Astrocyte (in vitro differentiated cells and primary cell): ENCODE measurements around the gene PRKAR2B. TPM values are rescaled to one million over a fixed set of nuclear protein-coding genes. Genes with fewer than 3 reads are reported as not detected.
A peak's percentile ranks its signal among the peaks of the same experiment; 100 is the strongest.

Experiments used
- DNase-seq: peaks from one replicate; pipeline ENCODE4 v3.0.0-alpha.2; 2010; ENCODE audit warnings: low read depth
- FAIRE-seq: peaks from 2 replicates; lab custom pipeline; 2011; peaks lifted over from hg19 to GRCh38; lab: Jason Lieb, UNC
- H2AFZ ChIP-seq: 2 replicates; pipeline ENCODE4 v1.6.0; 2012; ENCODE audit warnings: low read depth, low read length, inconsistent platforms
- H3K27ac ChIP-seq: 2 replicates; pipeline ENCODE4 v1.5.1; 2011; ENCODE audit warnings: low read depth, low read length, inconsistent platforms
- H3K27me3 ChIP-seq: 2 replicates; pipeline ENCODE4 v1.6.0; 2011; ENCODE audit warnings: low read length, inconsistent platforms; ENCODE audit not compliant: insufficient read depth
- H3K36me3 ChIP-seq: 2 replicates; pipeline ENCODE4 v1.5.1; 2011; ENCODE audit warnings: low read length, inconsistent platforms; ENCODE audit not compliant: insufficient read depth
- H3K4me1 ChIP-seq: 2 replicates; pipeline ENCODE4 v1.5.1; 2011; ENCODE audit warnings: low read length, inconsistent platforms; ENCODE audit not compliant: insufficient read depth
- H3K4me2 ChIP-seq: 2 replicates; pipeline ENCODE4 v1.6.0; 2012; ENCODE audit warnings: low read length, inconsistent platforms
- H3K4me3 ChIP-seq: 2 replicates; pipeline ENCODE4 v1.5.1; 2011; ENCODE audit warnings: low read depth, mild to moderate bottlenecking, low read length, inconsistent platforms; ENCODE audit not compliant: insufficient read depth
- H3K79me2 ChIP-seq: 2 replicates; pipeline ENCODE4 v1.6.0; 2012; ENCODE audit warnings: mild to moderate bottlenecking, low read length, inconsistent platforms; ENCODE audit not compliant: insufficient read depth
- H3K9ac ChIP-seq: 2 replicates; pipeline ENCODE4 v1.6.0; 2012; ENCODE audit warnings: mild to moderate bottlenecking, low read length, inconsistent platforms
- H3K9me3 ChIP-seq: 2 replicates; pipeline ENCODE4 v1.5.1; 2012; ENCODE audit warnings: low read depth, mild to moderate bottlenecking, low read length, inconsistent platforms; ENCODE audit not compliant: insufficient read depth
- H4K20me1 ChIP-seq: 2 replicates; pipeline ENCODE4 v1.6.0; 2012; ENCODE audit warnings: low read length, inconsistent platforms; ENCODE audit not compliant: insufficient read depth
- H3K27ac Mint-ChIP-seq: one replicate; pipeline ENCODE4 v1.8.0; 2021; ENCODE audit warnings: mild to moderate bottlenecking, mixed read lengths; ENCODE audit not compliant: unreplicated experiment
- H3K27me3 Mint-ChIP-seq: one replicate; pipeline ENCODE4 v1.8.0; 2021; ENCODE audit warnings: low read depth, mixed read lengths; ENCODE audit not compliant: unreplicated experiment
- H3K36me3 Mint-ChIP-seq: one replicate; pipeline ENCODE4 v1.8.0; 2021; ENCODE audit warnings: low read depth, mixed read lengths; ENCODE audit not compliant: unreplicated experiment
- H3K4me1 Mint-ChIP-seq: one replicate; pipeline ENCODE4 v1.8.0; 2021; ENCODE audit warnings: low read depth, mixed read lengths; ENCODE audit not compliant: unreplicated experiment
- H3K4me3 Mint-ChIP-seq: one replicate; pipeline ENCODE4 v1.8.0; 2021; ENCODE audit warnings: mild to moderate bottlenecking, moderate library complexity, mixed read lengths; ENCODE audit not compliant: unreplicated experiment
- H3K9me3 Mint-ChIP-seq: one replicate; pipeline ENCODE4 v1.8.0; 2021; ENCODE audit warnings: mild to moderate bottlenecking, mixed read lengths; ENCODE audit not compliant: unreplicated experiment
- CTCF ChIP-seq: IDR thresholded peaks from 2 replicates; pipeline ENCODE4 v1.5.1; 2011; ENCODE audit warnings: low read depth, mild to moderate bottlenecking, inconsistent platforms, low read length, moderate library complexity; ENCODE audit not compliant: insufficient read depth
- EZH2 ChIP-seq: IDR thresholded peaks from 2 replicates; pipeline ENCODE4 v1.6.1; 2012; ENCODE audit warnings: mild to moderate bottlenecking, low read length, inconsistent platforms; ENCODE audit not compliant: insufficient read depth
- total RNA-seq: library from RNA; stranded (reverse); gene quantifications from 2 replicates; pipeline ENCODE4 v1.2.1, GENCODE V29; 2021

PRKAR2B gene
- total RNA-seq, 1 donor from 2014 or later = 7.6 TPM

- DNase-seq = no peak
- H3K27ac ChIP-seq = no peak overlapping the region
These were observed 104.2 kb downstream of the PRKAR2B start for GRCh38 chr7:107148721-107149120.

GRCh38 chr7:107149863-107150262 lies 105.4 kb downstream of the PRKAR2B start:
- Histone ChIP-seq H3K36me3 (no peaks in the 10 kb centered on the region), H3K4me2 (no peak overlapping the region), H2AFZ (no peak overlapping the region), H3K4me1 (peaks cover 8% of the 10 kb centered on the region), H3K4me3 (no peak overlapping the region), H3K27me3 (no peaks in the 10 kb centered on the region), H3K9ac (no peak overlapping the region), H3K27ac (no peak overlapping the region), H4K20me1 (no peaks in the 10 kb centered on the region), H3K9me3 (no peaks in the 10 kb centered on the region), H3K79me2 (no peaks in the 10 kb centered on the region)
- Mint-ChIP-seq H3K9me3 (no peaks in the 10 kb centered on the region), H3K27me3 (no peaks in the 10 kb centered on the region), H3K36me3 (no peaks in the 10 kb centered on the region), H3K27ac (no peak overlapping the region), H3K4me3 (no peak overlapping the region), H3K4me1 (peaks cover 10% of the 10 kb centered on the region)
- FAIRE-seq (no peak), DNase-seq (no peak)
- TF ChIP-seq EZH2 (no peak), CTCF (no peak)

More at GRCh38 chr7:107148721-107149120, 104.2 kb downstream of the PRKAR2B start:
- Histone ChIP-seq H3K9ac (no peak overlapping the region), H3K36me3 (no peaks in the 10 kb centered on the region), H3K27me3 (no peaks in the 10 kb centered on the region), H3K4me3 (no peak overlapping the region), H4K20me1 (no peaks in the 10 kb centered on the region), H3K4me2 (no peak overlapping the region), H3K79me2 (no peaks in the 10 kb centered on the region), H3K4me1 (peaks cover 8% of the 10 kb centered on the region), H2AFZ (no peak overlapping the region), H3K9me3 (no peaks in the 10 kb centered on the region)
- H3K27me3 Mint-ChIP-seq = no peaks in the 10 kb centered on the region
- peaks cover 10% of the 10 kb centered on the region for H3K4me1 Mint-ChIP-seq
- no peaks in the 10 kb centered on the region for H3K36me3 Mint-ChIP-seq
- no peaks in the 10 kb centered on the region for H3K9me3 Mint-ChIP-seq
- TF ChIP-seq CTCF = no peak
- TF ChIP-seq EZH2 = no peak
- FAIRE-seq = no peak
- no peak overlapping the region for H3K4me3 Mint-ChIP-seq
- no peak overlapping the region for H3K27ac Mint-ChIP-seq

- no peak overlapping the region for H3K4me3 Mint-ChIP-seq
- no peaks in the 10 kb centered on the region for H4K20me1 ChIP-seq
- H2AFZ ChIP-seq = no peak overlapping the region
- H3K4me1 Mint-ChIP-seq = peaks cover 10% of the 10 kb centered on the region
- H3K9me3 ChIP-seq = no peaks in the 10 kb centered on the region
- no peaks in the 10 kb centered on the region for H3K9me3 Mint-ChIP-seq
- no peak overlapping the region for H3K27ac ChIP-seq
- no peak overlapping the region for H3K4me3 ChIP-seq
- no peaks in the 10 kb centered on the region for H3K27me3 ChIP-seq
- H3K36me3 Mint-ChIP-seq = no peaks in the 10 kb centered on the region
- no peak for TF ChIP-seq EZH2
- peak; percentile 72 for TF ChIP-seq CTCF
- no peak overlapping the region for H3K9ac ChIP-seq
- no peak overlapping the region for H3K4me2 ChIP-seq
- no peaks in the 10 kb centered on the region for H3K27me3 Mint-ChIP-seq
- FAIRE-seq (no peak), DNase-seq (peak; percentile 37)
- no peaks in the 10 kb centered on the region for H3K36me3 ChIP-seq
- no peaks in the 10 kb centered on the region for H3K79me2 ChIP-seq
- peaks cover 8% of the 10 kb centered on the region for H3K4me1 ChIP-seq
- no peak overlapping the region for H3K27ac Mint-ChIP-seq
These were observed 106.0 kb downstream of the PRKAR2B start for GRCh38 chr7:107150375-107151073.
